Smooth muscle cell (in vitro differentiated cells): ENCODE data around the gene ARAF. TPM values are rescaled to one million over a fixed set of nuclear protein-coding genes. Genes with fewer than 3 reads are reported as not detected.

Experiments used
- DNase-seq: peaks from one replicate; lab custom pipeline; 2025; ENCODE audit not compliant: unreplicated experiment; lab: John Stamatoyannopoulos, UW
- H2AFZ ChIP-seq: fragments of 200-600 bp; sonication (generic); 2 replicates; pipeline ENCODE4 v1.6.0; 2016; ENCODE audit warnings: antibody characterized with exemption, low read depth, mild to moderate bottlenecking
- H3F3A ChIP-seq: fragments of 200-600 bp; sonication (generic); 2 replicates; pipeline ENCODE4 v1.6.0; 2017; ENCODE audit warnings: antibody characterized with exemption, low read depth
- H3K27ac ChIP-seq: fragments of 200-600 bp; sonication (generic); 2 replicates; pipeline ENCODE4 v1.5.1; 2016; ENCODE audit warnings: low read depth, mild to moderate bottlenecking
- H3K27me3 ChIP-seq: fragments of 200-600 bp; sonication (generic); 2 replicates; pipeline ENCODE4 v1.6.1; 2016; ENCODE audit warnings: low read depth, mild to moderate bottlenecking
- H3K36me3 ChIP-seq: fragments of 200-600 bp; sonication (generic); 2 replicates; pipeline ENCODE4 v1.5.1; 2016; ENCODE audit warnings: low read depth
- H3K4me1 ChIP-seq: fragments of 200-600 bp; sonication (generic); 2 replicates; pipeline ENCODE4 v1.5.1; 2016; ENCODE audit warnings: low read depth
- H3K4me2 ChIP-seq: fragments of 200-600 bp; sonication (generic); 2 replicates; pipeline ENCODE4 v1.6.0; 2016; ENCODE audit warnings: mild to moderate bottlenecking
- H3K4me3 ChIP-seq: fragments of 200-600 bp; sonication (generic); 2 replicates; pipeline ENCODE4 v1.5.1; 2016; ENCODE audit warnings: mild to moderate bottlenecking
- H3K79me2 ChIP-seq: fragments of 200-600 bp; sonication (generic); 2 replicates; pipeline ENCODE4 v1.6.0; 2016; ENCODE audit warnings: low read depth, mild to moderate bottlenecking
- H3K9ac ChIP-seq: fragments of 200-600 bp; sonication (generic); 2 replicates; pipeline ENCODE4 v1.6.0; 2016; ENCODE audit warnings: low read depth
- H3K9me3 ChIP-seq: fragments of 200-600 bp; sonication (generic); replicated peaks from 2 replicates; pipeline ENCODE4 v1.5.1; 2016; ENCODE audit warnings: low read depth
- H4K20me1 ChIP-seq: fragments of 200-600 bp; sonication (generic); 2 replicates; pipeline ENCODE4 v1.6.0; 2016; ENCODE audit warnings: low read depth
- CTCF ChIP-seq: fragments of 200-600 bp; sonication (generic); IDR thresholded peaks from 2 replicates; pipeline ENCODE4 v1.5.1; 2017; ENCODE audit warnings: borderline replicate concordance, mild to moderate bottlenecking, antibody characterized with exemption; ENCODE audit not compliant: insufficient read depth, poor library complexity, severe bottlenecking
- WGBS: methylation state at CpG from one replicate; pipeline ENCODE4 v1.1.7; 2016; ENCODE audit warnings: low lambda C conversion rate; 5-methylcytosine and 5-hydroxymethylcytosine counted together
- polyA plus RNA-seq: library from polyadenylated mRNA; unstranded; fragments of >200 nt; fragmentation: Nextera tagmentation; extraction: Ambion mirVana; gene quantifications from 2 replicates; pipeline ENCODE4 v1.2.1, GENCODE V29; 2016
- total RNA-seq: library from RNA; depleted of rRNA; stranded (reverse); fragments of >200 nt; gene quantifications from 2 replicates; pipeline ENCODE4 v1.2.3, GENCODE V29; 2014

Gene ARAF
- total and polyA plus RNA-seq, 2 experiments from 2014 or later, result 33.1 to 63.1 TPM

GRCh38 chrX:47587906-47588735 lies 27.1 kb downstream of the ARAF start:
- Histone ChIP-seq H3F3A (no peaks in the 10 kb centered on the region), H3K27ac (no peak overlapping the region), H3K27me3 (no peaks in the 10 kb centered on the region), H2AFZ (no peak overlapping the region), H3K79me2 (peaks cover 14% of the 10 kb centered on the region), H3K9me3 (no peaks in the 10 kb centered on the region), H3K4me1 (no peaks in the 10 kb centered on the region), H3K9ac (no peak overlapping the region), H3K36me3 (no peaks in the 10 kb centered on the region), H3K4me3 (no peak overlapping the region), H4K20me1 (peaks cover 29% of the 10 kb centered on the region), H3K4me2 (no peak overlapping the region)
- DNase-seq, result no peak
- TF ChIP-seq CTCF, result no peak
- WGBS, result 75% methylated on average over 16 of the region's 16 CpGs

- WGBS, result 76% methylated on average over 5 of the region's 5 CpGs
- Histone ChIP-seq H4K20me1 (peaks cover 3% of the 10 kb centered on the region), H3K9me3 (no peaks in the 10 kb centered on the region), H3K27me3 (no peaks in the 10 kb centered on the region), H3K79me2 (no peaks in the 10 kb centered on the region), H3K4me2 (no peak overlapping the region), H2AFZ (no peak overlapping the region), H3K4me3 (no peak overlapping the region), H3K9ac (no peak overlapping the region), H3F3A (no peaks in the 10 kb centered on the region), H3K4me1 (no peaks in the 10 kb centered on the region), H3K27ac (no peak overlapping the region), H3K36me3 (no peaks in the 10 kb centered on the region)
- DNase-seq, result no peak
- no peak for TF ChIP-seq CTCF
These were observed 30.0 kb downstream of the ARAF start for GRCh38 chrX:47590984-47591383.

- H3K4me3 ChIP-seq, result no peak overlapping the region
- H4K20me1 ChIP-seq, result no peaks in the 10 kb centered on the region
- H3K79me2 ChIP-seq, result no peaks in the 10 kb centered on the region
- no peak overlapping the region for H3K9ac ChIP-seq
- no peaks in the 10 kb centered on the region for H3K4me1 ChIP-seq
- H3K36me3 ChIP-seq, result no peaks in the 10 kb centered on the region
- no peak for DNase-seq
- H3K4me2 ChIP-seq, result no peak overlapping the region
- no peaks in the 10 kb centered on the region for H3K27me3 ChIP-seq
- H3K27ac ChIP-seq, result no peak overlapping the region
- H3F3A ChIP-seq, result peaks cover 3% of the 10 kb centered on the region
- WGBS, result 74% methylated on average over 4 of the region's 4 CpGs
- no peak for TF ChIP-seq CTCF
- H3K9me3 ChIP-seq, result peaks cover 7% of the 10 kb centered on the region
- no peak overlapping the region for H2AFZ ChIP-seq
These were observed 32.5 kb downstream of the ARAF start for GRCh38 chrX:47593522-47593921.
